NCI-H226 (cell line): Measurements from ENCODE around the gene ATXN2.

Source experiments
- DNase-seq: peaks from one replicate; pipeline ENCODE4 v3.0.0-alpha.2; 2015

Gene ATXN2

DNA sequence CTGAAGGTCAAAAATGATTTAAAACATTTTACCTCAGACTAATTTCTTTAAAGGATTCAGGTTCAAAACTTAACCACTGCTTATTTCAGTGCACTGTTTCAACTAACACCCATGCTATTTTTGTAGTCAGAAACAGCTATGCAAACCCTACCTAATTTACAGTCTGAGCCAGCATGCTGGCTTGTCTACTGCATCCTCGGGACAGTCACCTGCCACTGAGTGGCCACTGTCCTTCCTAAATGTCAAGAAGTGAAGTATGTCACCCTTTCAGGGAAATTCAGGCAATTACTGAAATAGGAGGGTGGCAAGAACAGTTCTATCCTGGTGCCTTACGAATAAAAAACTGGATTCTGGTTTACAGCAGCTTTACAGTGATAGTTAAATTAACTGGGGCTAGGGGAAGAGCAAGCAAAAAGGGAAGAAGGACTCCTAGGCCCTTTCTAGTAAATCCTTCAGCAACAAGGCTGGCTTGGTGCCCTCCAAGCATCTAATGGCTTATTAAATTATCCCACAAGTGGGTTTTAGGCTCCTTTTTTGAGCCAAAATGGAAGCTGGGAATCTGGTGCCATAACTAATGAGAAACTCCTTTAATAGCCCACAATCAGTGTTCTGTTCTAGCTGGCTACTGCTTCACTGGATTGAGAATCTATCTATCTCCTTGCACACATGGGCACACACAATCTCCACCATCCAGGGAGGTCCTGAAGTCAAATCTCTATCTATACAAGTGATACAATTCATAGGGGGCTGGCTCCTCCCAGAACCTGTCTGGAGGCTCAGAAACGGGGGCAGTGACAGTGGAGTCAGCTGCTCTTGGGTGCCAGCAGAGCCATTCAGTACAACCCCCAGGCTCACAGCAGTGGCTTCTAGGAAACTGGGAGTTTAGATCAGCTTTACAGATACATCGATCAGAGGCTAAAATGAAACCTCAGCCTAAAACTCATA lies 150.0 kb downstream of the ATXN2 start:
- DNase-seq = no peak

DNA sequence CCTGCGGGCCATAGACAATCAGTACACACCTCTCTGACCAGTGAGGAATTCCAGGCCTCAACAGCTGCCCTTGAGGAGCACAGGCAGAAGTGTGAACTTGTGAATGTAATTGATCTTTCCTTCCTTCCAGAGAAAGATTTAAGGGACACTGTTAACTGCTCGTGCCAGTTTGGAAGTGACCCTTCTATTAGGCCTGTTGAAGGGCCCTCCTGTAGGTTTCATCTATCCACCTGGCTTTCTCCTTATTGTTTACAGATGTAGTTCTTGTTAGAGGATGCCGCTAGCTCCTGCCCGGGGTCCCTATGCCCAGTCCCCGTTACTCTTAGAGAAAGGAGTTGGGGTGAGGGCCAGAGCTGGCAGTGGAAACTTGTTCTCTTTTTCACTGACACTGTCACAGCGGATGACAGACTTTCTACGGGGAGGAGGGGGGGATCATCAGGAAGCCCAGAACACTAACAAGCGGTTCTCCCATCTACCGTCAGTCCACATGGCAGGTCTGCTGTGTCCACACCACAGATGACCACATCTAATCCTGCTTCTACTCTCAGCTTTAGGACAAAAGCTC lies 150.8 kb downstream of the ATXN2 start:
- no peak for DNase-seq

DNA sequence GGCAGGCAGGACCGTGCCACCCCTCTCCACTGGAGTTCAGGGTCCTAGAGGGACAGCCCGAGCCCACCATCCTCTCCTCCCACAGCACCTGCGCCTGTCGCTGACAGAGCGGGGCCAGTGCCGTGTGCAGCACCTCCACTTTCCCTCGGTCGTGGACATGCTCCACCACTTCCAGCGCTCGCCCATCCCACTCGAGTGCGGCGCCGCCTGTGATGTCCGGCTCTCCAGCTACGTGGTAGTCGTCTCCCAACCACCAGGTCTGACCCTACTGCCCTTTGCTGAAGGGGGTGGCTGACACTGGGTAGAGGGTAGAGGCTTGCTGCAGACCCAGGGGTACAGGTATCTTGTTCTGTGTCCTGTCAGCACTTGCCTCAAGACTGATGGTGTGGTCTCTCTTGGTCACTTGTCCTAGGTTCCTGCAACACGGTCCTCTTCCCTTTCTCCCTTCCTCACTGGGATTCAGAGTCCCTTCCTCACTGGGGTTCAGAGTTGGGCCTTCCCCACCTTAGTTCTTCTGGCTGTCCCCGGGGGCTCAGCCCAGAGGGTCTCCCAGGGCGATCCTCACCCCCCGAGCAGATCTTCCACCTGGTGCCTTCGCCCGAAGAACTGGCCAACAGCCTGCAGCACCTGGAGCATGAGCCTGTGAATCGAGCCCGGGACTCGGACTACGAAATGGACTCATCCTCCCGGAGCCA lies 151.4 kb downstream of the ATXN2 start:
- no peak for DNase-seq

DNA sequence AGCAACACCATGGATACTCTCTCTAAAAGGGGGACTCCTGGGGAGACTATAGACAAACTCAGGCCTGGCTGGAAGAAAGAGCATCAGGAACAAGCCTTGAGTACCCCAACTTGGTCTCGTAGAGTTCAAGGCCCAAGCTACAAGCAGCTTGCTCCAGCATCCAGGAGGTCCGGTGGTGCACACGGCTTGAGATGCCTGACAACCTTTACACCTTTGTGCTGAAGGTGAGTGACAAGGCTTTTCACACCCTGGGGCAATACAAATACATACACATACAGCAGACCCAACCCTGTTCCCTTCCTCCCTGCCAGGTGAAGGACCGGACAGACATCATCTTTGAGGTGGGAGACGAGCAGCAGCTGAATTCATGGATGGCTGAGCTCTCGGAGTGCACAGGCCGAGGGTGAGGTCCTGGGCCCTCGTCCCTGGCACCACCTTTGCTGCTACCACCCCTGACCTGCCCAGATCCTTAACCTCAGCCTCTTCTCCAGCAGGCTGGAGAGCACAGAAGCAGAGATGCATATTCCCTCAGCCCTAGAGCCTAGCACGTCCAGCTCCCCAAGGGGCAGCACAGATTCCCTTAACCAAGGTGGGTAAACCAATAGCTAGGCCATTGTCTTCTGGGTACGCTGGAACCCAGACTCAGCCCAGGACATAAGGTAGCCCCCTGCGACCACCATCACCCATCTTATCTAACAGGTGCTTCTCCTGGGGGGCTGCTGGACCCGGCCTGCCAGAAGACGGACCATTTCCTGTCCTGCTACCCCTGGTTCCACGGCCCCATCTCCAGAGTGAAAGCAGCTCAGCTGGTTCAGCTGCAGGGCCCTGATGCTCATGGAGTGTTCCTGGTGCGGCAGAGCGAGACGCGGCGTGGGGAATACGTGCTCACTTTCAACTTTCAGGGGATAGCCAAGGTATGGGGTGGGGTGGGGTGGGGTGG lies 152.2 kb downstream of the ATXN2 start:
- no peak for DNase-seq

DNA sequence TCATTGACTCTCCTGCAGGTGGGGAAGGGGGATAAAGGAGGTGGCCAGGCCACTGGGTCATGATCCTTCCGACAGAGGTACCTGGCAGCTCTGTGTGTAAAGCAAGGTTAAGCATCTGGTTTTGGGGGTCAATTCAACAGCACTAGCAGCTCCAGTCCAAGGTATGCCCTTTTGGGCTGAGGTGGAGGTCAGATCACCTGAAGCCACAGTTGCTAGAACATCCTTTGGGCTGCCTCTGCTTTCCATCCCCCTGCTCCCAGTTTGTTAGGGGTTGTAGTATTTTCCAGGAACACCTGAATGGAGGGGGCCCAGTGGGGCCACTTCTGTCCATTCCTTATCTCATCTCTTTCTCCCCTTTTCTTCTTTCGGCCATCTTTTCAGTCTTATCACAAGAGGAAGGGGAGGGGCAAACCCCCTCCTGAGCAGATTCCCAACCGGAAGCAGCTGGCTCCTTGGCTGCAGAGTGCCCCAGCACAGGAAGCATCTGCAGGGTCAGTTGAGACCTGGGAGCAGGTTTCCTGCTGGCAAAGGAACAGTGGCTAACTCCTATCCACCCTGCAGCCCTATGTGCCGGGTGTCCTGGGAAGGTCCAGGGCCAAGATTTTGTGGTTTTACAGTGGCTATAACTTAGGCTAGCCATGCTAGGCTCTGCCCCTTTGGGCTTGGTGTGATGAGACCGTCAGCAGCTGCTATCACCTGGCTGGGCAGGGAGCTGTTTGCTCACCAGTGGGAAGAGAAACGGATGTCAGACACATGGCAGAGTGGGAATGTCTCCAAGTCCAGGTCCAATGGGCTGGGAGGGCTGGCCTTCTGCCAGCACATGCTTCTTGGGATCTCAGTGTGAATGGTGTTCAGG lies 153.2 kb downstream of the ATXN2 start:
- DNase-seq = peak; percentile 67

DNA sequence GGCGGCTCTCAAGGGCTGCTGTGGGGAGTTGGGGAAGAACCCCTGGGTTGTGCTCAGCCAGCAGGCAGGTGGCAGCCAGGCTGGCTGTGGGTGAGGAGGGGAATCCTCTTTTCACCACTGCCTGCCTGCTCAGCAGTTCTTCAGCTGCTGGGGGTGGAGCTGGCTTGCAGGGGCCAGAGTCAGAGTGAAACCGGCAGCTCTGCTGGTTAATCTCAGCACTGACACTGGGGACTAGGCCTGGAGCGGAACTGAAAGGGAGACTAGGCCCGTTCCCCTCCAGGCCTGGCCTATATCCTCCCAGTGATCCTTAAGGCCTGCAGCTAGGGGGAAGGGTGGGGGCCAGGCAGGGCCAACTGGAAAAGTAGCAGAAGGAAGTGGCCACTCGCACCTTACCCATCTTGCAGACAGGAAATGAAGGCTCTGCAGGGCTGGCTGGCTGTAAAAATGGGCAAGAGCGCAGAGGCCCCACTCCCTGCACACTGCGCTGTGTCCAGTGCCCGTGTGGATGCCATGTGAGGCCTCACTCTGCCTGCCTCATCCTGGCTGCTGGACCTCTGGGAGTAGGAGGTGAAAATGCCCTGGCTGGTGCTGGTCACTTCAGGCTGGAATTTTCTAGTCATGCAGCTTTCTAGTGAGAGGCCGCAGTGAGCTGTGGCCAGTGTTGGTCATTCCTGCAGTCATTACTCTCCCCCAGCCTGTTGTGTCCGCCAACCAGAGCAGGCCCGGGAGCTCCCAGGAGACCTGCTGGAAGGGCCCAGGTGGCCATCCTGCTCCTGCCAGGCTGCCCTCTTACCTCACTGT lies 154.0 kb downstream of the ATXN2 start:
- no peak for DNase-seq

DNA sequence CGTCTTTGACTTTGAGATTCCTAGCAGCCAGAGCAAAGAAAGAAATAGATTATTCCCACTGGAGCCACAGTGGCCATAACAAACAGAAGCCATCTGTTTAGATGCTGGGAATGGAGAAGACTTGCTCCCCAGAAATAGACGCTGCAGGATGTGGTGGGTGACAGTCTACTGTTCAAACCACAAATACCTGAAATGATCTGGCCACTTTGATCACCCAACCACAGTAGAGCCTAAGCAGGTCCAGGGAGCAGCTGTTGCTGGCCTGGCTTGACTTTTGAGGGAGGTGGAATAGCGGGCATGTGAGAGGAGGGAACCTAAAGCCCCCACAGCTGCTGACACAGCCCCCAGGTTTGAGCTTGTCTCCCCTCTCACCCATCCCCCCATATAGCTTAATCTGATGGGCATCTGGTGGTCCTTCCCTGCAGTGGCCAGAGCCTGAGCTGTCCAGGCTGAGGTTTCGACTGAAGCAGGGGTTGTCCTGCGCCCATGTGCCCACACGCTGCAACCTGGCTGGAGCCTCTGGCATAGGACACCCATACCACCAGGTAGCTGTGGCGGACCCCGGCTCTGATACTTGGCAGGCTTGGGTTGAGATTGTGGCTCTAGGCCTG lies 154.7 kb downstream of the ATXN2 start:
- DNase-seq = no peak

DNA sequence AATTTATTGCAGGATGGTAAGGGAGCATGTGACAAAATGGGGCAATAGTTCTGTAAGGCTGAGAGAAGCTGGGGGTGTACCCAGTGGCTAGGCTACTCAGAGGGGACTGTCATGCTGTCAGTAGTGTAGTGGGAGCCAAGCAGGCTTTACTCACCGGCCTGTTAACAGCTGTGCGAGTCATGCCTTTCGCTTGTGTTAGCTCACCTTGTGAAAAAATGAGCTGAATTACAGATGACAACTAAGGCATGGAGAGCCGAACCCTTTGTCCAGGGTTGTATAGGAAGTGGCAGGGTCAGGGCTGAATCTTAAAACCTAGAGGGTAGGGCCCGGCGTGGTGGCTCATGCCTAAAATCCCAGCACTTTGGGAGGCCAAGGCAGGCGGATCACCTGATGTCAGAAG lies 155.5 kb downstream of the ATXN2 start:
- peak; percentile 30 for DNase-seq

DNA sequence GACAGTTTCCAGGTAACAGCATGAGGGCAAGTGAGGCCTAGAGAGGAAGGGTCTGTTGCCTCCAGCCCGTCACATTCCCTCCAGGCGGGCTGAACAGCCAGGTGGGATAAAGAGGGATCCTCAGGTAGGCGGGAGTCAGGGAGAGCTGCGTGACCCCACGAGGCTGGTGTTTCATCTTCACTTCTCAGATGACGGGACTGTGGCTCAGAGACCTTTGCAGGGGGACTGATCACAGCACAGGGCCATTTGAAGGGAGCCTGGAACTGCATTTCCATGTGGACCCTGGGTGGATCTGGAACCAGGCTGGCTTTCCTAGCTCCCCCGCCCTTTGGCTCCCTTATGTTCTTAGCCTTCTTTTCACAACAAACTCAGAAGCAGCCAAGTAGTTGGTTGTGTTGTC lies 156.0 kb downstream of the ATXN2 start:
- no peak for DNase-seq

DNA sequence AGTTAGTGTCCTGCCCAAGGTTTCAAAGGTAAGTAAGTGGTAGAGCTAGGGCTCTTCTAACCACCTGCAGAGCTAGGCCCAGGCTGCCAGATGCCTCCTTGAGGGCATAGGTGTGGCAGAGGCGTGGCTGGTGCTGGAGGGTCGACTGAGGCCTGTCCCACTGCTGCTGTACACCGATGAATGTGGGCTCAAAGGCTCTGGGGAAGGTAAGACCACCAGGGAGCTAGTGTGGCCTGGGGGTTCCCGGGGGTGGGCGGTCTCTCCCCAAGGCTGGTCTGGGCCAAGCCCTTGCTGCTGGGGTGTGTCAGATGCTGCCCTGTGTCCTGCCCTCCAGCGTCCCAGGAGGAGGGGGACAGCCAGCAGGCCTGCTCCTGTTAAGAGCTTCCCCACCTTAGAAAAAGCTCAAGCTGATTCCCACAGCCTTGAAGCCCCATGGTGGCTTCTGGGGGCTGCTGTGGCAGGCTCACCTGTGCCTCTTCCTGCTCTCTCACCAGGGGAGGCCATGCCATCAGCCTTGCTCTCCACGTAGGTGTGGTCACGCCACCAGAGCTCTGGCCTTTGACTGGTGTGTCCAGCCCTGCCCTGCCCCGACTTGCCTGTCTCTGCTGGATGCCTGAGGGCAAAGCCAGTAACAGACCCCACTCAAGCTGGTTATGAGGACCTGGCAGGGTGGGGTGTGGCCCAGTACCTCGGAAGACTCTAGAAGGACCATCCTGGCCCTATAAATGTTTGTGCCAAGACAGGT lies 156.6 kb downstream of the ATXN2 start:
- DNase-seq = no peak

DNA sequence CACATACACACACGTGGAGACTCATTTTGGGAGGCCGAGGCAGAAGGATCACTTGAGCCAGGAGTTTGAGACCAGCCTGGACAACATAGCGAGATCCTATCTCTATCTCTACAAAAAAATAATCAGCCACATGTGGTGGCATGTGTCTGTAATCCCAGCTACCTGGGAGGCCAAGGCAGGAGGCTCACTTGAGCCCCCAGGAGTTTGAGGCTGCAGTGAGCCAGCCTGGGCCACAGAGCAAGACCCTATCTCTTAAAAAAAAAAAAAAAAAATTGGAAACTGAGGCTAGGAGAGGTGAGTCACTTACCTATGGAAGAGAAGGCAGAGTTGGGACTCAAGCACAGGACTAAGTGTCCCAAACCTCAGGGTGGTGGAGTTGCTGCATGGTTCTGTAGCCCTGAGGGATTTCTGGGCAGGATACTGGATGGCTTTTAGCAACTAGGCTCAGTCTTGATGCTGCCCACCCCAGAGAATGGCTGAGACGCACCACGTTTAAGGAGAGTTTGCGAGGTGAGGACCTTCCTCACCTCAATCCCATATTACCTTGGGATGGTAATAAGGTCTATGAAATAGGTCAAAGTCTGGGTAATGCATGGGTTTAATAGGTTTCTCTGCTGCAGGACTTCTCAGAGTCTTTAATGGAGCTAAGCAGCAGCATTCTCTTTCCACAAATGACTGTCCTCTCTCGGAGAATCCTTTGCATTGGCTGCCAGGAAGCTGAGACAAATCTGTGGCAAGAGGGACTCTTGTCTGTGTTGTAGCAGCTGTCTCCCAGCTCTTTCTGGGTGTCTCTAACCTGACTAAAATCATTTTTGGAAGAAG lies 157.8 kb downstream of the ATXN2 start:
- no peak for DNase-seq

DNA sequence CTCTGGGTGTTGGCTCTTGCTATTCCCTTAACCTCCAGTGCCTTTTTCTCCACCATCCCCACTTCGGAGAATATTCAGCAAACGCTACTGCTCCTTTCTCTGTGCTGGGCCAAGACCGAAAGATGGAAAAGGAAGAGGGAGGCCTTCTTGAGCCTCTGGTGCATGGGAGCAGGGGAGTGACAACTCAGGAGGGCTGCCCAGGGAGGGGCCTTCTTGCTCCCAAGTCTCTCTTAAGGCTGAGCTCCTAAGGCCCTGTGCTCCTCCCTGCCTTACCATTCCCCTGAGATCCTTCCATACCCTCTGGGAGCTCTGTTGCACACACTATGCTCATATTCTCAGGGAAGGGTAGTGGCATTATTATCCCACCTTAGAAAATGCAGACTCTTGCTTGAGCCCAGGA lies 158.5 kb downstream of the ATXN2 start:
- DNase-seq = no peak

DNA sequence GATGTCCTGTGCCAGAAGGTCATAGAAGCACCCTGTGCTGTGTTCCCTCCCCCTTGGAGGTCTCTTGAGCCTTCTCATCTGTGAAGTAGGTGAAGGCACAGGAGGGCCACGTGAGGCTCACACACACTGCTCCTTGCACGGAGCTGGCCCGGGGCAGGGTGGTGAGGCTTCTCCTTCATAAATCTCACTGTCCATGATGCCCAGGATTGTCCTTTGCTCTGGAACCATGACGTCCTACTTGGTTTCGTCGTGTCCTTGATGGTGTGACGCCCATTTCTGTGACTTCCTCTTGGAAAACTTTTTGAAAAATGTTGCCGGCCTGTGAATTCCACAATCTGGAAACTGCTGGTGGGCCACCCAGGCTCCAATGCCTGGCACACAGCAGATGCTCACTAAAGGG lies 159.0 kb downstream of the ATXN2 start:
- DNase-seq = no peak

DNA sequence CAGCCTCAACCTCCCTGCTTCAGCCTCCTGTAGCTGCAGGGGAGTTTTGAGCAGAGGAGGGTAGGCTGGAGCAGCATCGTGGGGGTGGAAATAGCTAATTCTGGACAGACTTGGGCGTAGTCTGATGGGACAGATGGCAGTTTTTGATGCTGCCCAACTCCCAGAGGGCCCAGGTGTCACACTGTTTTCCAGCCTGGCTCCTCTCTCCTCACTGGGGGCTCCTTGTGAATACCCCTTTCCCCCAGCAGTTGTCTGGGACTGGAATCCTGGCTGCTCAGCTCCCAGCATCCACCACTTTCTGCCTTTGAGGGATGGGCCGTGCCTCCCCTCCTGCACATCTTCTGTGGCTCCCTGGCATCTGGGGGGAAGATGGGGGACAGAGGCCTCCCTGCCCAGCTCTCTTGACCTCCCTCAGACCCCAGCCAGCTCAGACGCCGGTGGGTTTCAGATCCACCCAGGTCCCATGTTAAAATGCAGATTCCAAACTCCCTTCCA lies 159.4 kb downstream of the ATXN2 start:
- DNase-seq = no peak

DNA sequence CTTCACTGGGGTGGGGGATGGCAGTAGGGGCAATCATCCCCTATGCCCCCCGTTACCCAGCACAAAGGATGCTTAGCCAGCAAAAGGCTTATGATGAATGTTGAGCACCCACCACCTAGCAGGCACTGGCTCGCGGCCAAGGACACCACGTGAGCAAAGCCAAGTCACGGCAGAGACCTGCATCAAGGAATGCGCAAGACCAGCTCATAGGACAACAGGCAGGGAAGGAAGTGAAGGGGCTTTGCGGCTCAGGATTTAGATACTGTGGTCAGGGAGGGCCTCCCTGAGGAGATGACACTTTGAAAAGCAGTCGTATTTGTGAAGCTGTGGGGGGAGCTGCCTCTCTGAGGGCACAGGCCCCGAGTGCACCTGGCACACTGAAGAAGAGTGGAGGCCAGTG lies 160.6 kb downstream of the ATXN2 start:
- peak; percentile 75 for DNase-seq

DNA sequence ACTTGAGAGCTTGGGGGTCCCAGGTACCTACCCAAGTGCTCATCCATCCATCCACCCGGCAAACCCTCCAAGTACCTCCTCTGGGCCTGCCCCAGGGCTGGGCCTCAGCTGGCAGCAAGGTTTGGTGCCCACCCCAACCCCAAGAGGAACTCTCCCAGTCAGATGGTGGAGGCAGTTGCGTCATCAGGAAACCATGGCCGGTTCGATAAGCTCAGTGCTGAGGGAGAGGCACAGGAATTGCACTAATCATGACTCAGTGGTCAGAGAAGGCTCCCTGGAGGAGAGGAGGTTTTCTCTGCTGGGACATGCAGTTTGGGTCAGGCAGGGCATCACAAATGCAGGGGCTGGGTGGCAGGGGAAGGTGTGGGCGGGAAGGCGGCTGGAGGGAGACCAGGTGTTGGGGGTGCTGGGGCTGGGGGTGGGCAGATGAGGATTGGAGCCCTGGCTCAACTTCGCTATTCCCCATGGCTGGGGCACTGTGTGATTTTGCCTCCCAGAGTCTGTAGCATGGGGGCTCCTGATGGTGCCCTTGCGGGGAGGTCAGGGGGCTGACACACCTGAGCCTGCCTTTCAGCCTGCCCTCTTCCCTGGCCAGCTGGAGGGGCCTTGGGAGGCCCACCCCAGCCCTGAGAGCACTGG lies 161.2 kb downstream of the ATXN2 start:
- DNase-seq = peak; percentile 91

DNA sequence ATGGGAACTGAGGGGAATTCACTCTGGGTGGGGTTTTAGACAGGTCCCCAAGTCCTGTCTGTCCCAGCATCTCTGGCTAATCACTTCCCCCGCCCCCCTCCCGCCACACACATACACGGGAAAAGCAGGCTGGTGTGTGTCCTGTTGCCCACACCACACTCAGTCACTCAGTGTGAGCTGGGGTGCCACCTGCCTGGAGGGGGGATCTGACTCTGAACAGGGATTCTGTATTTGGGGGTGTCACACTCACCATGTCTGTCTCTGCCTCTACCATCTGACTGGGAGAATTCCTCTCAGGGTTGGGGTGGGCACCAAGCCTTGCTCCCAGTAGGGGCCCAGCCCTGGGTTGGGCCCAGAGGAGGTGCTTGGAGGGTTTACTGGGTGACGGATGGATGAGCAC lies 162.3 kb downstream of the ATXN2 start:
- no peak for DNase-seq

DNA sequence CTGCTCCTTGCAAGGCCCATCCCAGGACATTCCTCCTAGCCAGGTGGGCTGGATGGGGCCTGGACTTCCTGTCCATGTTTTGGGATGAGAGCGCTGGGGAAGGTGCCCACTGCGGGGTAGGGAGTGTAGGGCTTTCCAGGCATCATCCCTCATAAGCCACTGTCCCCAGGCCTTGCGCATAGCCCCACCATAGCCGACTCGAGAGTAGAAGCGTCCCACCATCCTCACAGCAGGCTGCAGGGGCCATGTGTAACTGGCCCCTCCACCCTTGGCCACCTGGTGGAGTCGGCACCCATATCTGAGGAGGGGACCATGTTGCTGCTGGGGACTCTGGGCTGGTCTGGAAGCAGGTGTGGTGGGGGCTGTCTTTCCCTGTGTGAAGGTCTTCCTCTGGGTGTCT lies 162.8 kb downstream of the ATXN2 start:
- DNase-seq = no peak
